Motor neuron (in vitro differentiated cells): Measurements from ENCODE around the gene SF3B2. TPM values are rescaled to one million over a fixed set of nuclear protein-coding genes. Genes with fewer than 3 reads are reported as not detected.
A peak's percentile ranks its signal among the peaks of the same experiment; 100 is the strongest.

Source experiments
- ATAC-seq, 8 experiments: fragments of 200-7000 bp; cut with Tn5 transposase; replicated peaks in 6 of 8; 2 replicates each; pipeline ENCODE4 v1.8.0; 2021; ENCODE audit warnings: mild to moderate bottlenecking in 8 of 8, moderate library complexity in 8 of 8
- H3K27ac ChIP-seq, 2 donors: fragments of 250-450 bp; sonication (Bioruptor Pico); 2 replicates each; pipeline ENCODE4 v1.9.0; 2021; ENCODE audit warnings: antibody characterized with exemption in 2 of 2, mild to moderate bottlenecking in 2 of 2, moderate library complexity in 1 of 2
- H3K4me1 ChIP-seq, 2 donors: fragments of 250-450 bp; sonication (Bioruptor Pico); replicated peaks in 1 of 2; 2 replicates each; pipeline ENCODE4 v1.6.1; 2021; ENCODE audit warnings: antibody characterized with exemption in 2 of 2, mild to moderate bottlenecking in 2 of 2, moderate library complexity in 1 of 2
- H3K4me3 ChIP-seq, 5 donors: fragments of 250-450 bp; sonication (Bioruptor Pico); 2 replicates each; pipeline ENCODE4 v1.9.0; 2021; ENCODE audit warnings: antibody characterized with exemption in 5 of 5, mild to moderate bottlenecking in 5 of 5, moderate library complexity in 4 of 5
- WGBS, 10 experiments: fragments of 450-650 bp; shearing (Covaris generic); methylation state at CpG; one replicate each; pipeline ENCODE4 v1.0.0; 2022; 5-methylcytosine and 5-hydroxymethylcytosine counted together
- in situ Hi-C, 9 experiments: fragments of 400-800 bp; cut with MboI; loops; one replicate each; pipeline ENCODE4 v1.15.0; 2021; ENCODE audit warnings: low sequenced_read_pairs in 9 of 9, low pct_unique_long_range_greater_than_20kb in 2 of 9; ENCODE audit not compliant: unreplicated experiment in 9 of 9
- total RNA-seq, 8 experiments: library from RNA; unstranded; fragments of 300-600 nt; gene quantifications; 2 replicates each; pipeline versions ENCODE4 v1.2.3 to v1.2.4, GENCODE V29; 2022

SF3B2 gene
- total RNA-seq, 8 experiments from 2014 or later: 127 to 205 (median 176) TPM

GRCh38 chr11:66026017-66026529 lies 26.1 kb upstream of the SF3B2 start, which contains the start of gene CATSPER1:
Gene CATSPER1 (minus strand): TSS chr11:66026479. CDS start chr11:66026379, 100 bp downstream.
- WGBS, 10 experiments: 50 to 93% (median 80%) methylated on average over 1 to 14 of the region's 18 CpGs; no CpG with 5 or more reads in 3 of the 10 experiments
- no peak for ATAC-seq
- no peaks in the 10 kb centered on the region for H3K4me1 ChIP-seq
- in situ Hi-C loops: no loop called here
- H3K4me3 ChIP-seq: no peak within 1 kb of the TSS
- H3K27ac ChIP-seq: no peak within 1 kb of the TSS

- in situ Hi-C loops: no loop called here
- no peak for ATAC-seq
- Histone ChIP-seq H3K27ac (no peak overlapping the region), H3K4me1 (no peaks in the 10 kb centered on the region), H3K4me3 (no peak overlapping the region)
- WGBS, 10 experiments: 20 to 86% (median 73%) methylated on average over 1 to 8 of the region's 8 CpGs; no CpG with 5 or more reads in 1 of the 10 experiments
Measured at GRCh38 chr11:66032957-66033735, 19.0 kb upstream of the SF3B2 start.

- H3K4me1 ChIP-seq: no peaks in the 10 kb centered on the region
- in situ Hi-C loops: no loop called here
- 58 to 71% (median 63%) methylated on average over 3 of the region's 9 CpGs; no CpG with 5 or more reads in 6 of the 10 experiments for WGBS, 10 experiments
- ATAC-seq: no peak
- no peak overlapping the region for H3K27ac ChIP-seq
- no peak overlapping the region for H3K4me3 ChIP-seq
Measured at GRCh38 chr11:66035653-66036333, 16.4 kb upstream of the SF3B2 start.

- no peak for ATAC-seq
- 0 to 86% (median 76%) methylated on average over 1 to 5 of the region's 5 CpGs; no CpG with 5 or more reads in 4 of the 10 experiments for WGBS, 10 experiments
- Histone ChIP-seq H3K4me1 (no peaks in the 10 kb centered on the region), H3K4me3 (no peak overlapping the region), H3K27ac (no peak overlapping the region)
- in situ Hi-C loops: no loop called here
Measured at GRCh38 chr11:66036334-66036710, 15.8 kb upstream of the SF3B2 start.

GRCh38 chr11:66037327-66037726 lies 14.8 kb upstream of the SF3B2 start:
- Histone ChIP-seq H3K4me3 (no peak overlapping the region), H3K27ac (no peak overlapping the region), H3K4me1 (no peaks in the 10 kb centered on the region)
- WGBS, 10 experiments: 63 to 100% (median 71%) methylated on average over 1 to 3 of the region's 3 CpGs; no CpG with 5 or more reads in 7 of the 10 experiments
- no peak for ATAC-seq
- in situ Hi-C loops: no loop called here

- WGBS, 10 experiments: 25 to 100% (median 92%) methylated on average over 2 to 3 of the region's 3 CpGs; no CpG with 5 or more reads in 4 of the 10 experiments
- in situ Hi-C loops: no loop called here
- Histone ChIP-seq H3K4me1 (no peaks in the 10 kb centered on the region), H3K27ac (no peak overlapping the region), H3K4me3 (no peak overlapping the region)
- no peak for ATAC-seq
Measured at GRCh38 chr11:66039765-66040164, 12.4 kb upstream of the SF3B2 start.

GRCh38 chr11:66042227-66042995 lies 9.8 kb upstream of the SF3B2 start:
- Histone ChIP-seq H3K4me3 (no peak overlapping the region), H3K27ac (no peak overlapping the region), H3K4me1 (peaks cover 0 to 6% of the 10 kb centered on the region in 2 donors)
- in situ Hi-C loops: no loop called here
- 84 to 100% (median 96%) methylated on average over 2 to 47 of the region's 81 CpGs; no CpG with 5 or more reads in 5 of the 10 experiments for WGBS, 10 experiments
- no peak for ATAC-seq

- 89 to 100% (median 96%) methylated on average over 5 to 56 of the region's 88 CpGs; no CpG with 5 or more reads in 1 of the 10 experiments for WGBS, 10 experiments
- H3K4me3 ChIP-seq: no peak overlapping the region
- peaks cover 5 to 8% of the 10 kb centered on the region in 2 donors for H3K4me1 ChIP-seq
- ATAC-seq: no peak
- H3K27ac ChIP-seq: no peak overlapping the region
- in situ Hi-C loops: no loop called here
Measured at GRCh38 chr11:66042996-66043906, 8.9 kb upstream of the SF3B2 start.

- in situ Hi-C loops: no loop called here
- H3K4me1 ChIP-seq: peaks cover 12 to 22% of the 10 kb centered on the region in 2 donors
- H3K4me3 ChIP-seq: no peak overlapping the region
- H3K27ac ChIP-seq: no peak overlapping the region
- 26 to 97% (median 87%) methylated on average over 2 to 6 of the region's 6 CpGs; no CpG with 5 or more reads in 3 of the 10 experiments for WGBS, 10 experiments
- peak in 1 of 8 experiments; percentile 12 for ATAC-seq
Measured at GRCh38 chr11:66044757-66045156, 7.4 kb upstream of the SF3B2 start.

GRCh38 chr11:66045177-66045639 lies 7.0 kb upstream of the SF3B2 start:
- in situ Hi-C loops: no loop called here
- H3K27ac ChIP-seq: no peak overlapping the region

GRCh38 chr11:66046901-66047300 lies 5.3 kb upstream of the SF3B2 start:
- in situ Hi-C loops: no loop called here
- no peak for ATAC-seq
- Histone ChIP-seq H3K27ac (no peak overlapping the region), H3K4me3 (no peak overlapping the region), H3K4me1 (peaks cover 23 to 33% of the 10 kb centered on the region in 2 donors)
- 80 to 100% (median 100%) methylated on average over 1 to 3 of the region's 3 CpGs; no CpG with 5 or more reads in 3 of the 10 experiments for WGBS, 10 experiments

More at GRCh38 chr11:66045177-66045639, 7.0 kb upstream of the SF3B2 start:
- Histone ChIP-seq H3K4me1 (peaks cover 12 to 22% of the 10 kb centered on the region in 2 donors), H3K4me3 (no peak overlapping the region)
- ATAC-seq: peak; percentile 53 to 98 (median 64)
- WGBS, 10 experiments: 20 to 70% (median 60%) methylated on average over 1 to 2 of the region's 11 CpGs; no CpG with 5 or more reads in 6 of the 10 experiments
